ENCODE results near the gene PITPNC1. TPM values are rescaled to one million over a fixed set of nuclear protein-coding genes. Genes with fewer than 3 reads are reported as not detected.

PITPNC1 gene
- total and polyA plus RNA-seq, 2 donors (not counting 1 experiment from before 2014, with no cell fraction given), result 5.8 to 7.1 TPM

DNA sequence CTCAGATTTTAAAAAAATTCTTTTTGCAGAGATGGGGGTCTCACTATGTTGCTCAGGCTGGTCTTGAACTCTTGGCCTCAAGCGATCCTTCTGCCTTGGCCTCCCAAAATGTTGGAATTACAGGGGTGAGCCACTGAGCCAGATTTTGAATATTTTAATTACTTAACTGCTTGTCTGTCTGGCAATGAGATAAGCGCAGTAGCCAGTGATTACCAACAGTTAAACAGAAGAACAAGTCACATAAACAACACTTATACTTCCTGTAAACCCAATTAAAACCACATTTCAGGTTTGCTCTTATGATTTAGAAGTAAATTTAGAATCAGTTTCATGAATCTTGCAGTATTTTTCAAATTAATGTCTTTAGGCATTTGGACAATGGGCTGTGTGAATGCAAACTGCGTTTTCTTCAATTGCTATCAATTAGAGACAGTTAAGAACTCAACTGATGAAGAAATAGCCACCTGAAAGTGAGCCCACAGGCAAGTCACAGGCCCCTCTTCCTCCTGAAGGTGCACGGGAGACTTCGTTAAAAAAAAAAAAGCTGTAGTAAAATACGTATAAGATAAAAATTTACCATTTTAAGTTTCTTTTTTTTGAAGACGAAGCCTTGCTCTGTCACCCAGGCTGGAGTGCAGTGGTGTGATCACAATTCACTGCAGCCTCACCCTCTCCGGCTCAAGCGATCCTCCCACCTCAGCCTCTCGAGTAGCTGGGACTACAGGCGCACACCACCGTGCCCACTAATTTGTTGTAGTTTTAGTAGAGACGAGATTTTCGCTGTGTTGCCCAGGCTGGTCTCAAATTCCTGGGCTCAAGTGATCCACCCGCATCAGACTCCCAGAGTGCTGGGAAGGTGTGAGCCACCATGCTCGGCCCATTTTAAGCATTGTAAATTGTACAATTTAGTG, 73.0 kb downstream of the PITPNC1 start:
- DNase-seq (ENCODE audit: low read depth in 2 of 2), result no peak
- no peaks in the 10 kb centered on the region for H3K27me3 ChIP-seq (ENCODE audit: control insufficient read depth, insufficient read depth, low read length)
- H3K4me1 ChIP-seq (ENCODE audit: control insufficient read depth, extremely low read depth, insufficient read depth, low read length), result no peaks in the 10 kb centered on the region
- TF ChIP-seq, protein P1, sequence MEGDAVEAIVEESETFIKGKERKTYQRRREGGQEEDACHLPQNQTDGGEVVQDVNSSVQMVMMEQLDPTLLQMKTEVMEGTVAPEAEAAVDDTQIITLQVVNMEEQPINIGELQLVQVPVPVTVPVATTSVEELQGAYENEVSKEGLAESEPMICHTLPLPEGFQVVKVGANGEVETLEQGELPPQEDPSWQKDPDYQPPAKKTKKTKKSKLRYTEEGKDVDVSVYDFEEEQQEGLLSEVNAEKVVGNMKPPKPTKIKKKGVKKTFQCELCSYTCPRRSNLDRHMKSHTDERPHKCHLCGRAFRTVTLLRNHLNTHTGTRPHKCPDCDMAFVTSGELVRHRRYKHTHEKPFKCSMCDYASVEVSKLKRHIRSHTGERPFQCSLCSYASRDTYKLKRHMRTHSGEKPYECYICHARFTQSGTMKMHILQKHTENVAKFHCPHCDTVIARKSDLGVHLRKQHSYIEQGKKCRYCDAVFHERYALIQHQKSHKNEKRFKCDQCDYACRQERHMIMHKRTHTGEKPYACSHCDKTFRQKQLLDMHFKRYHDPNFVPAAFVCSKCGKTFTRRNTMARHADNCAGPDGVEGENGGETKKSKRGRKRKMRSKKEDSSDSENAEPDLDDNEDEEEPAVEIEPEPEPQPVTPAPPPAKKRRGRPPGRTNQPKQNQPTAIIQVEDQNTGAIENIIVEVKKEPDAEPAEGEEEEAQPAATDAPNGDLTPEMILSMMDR (conservative IDR thresholded peaks at IDR 0.05 in 1 of 2, IDR thresholded peaks at IDR 0.05 in 1 of 2; ENCODE audit: low read depth in 1 of 2, low read length in 2 of 2), result no peak
- no peak for TF ChIP-seq EZH2 (IDR thresholded peaks at IDR 0.05; ENCODE audit: low read length, missing control alignments)
- H3K4me3 ChIP-seq (replicated peaks in 1 of 4; ENCODE audit: control extremely low read depth in 1 of 4, insufficient read depth in 1 of 4, low read depth in 3 of 4, low read length in 4 of 4), result no peak overlapping the region
- H3K79me2 ChIP-seq (ENCODE audit: control insufficient read depth, insufficient read depth, low read length), result no peaks in the 10 kb centered on the region
- H3K4me2 ChIP-seq (ENCODE audit: extremely low read depth, insufficient read depth, low read length), result no peak overlapping the region
- H3K36me3 ChIP-seq (ENCODE audit: control insufficient read depth, insufficient read depth, low read length), result no peaks in the 10 kb centered on the region
- no peaks in the 10 kb centered on the region for H4K20me1 ChIP-seq (ENCODE audit: control insufficient read depth, extremely low read depth, insufficient read depth, low read length)
- no peak overlapping the region for H2AFZ ChIP-seq (ENCODE audit: low read length)
- no peak overlapping the region for H3K9ac ChIP-seq (ENCODE audit: insufficient read depth, low read length)
- no peak overlapping the region for H3K27ac ChIP-seq (ENCODE audit: insufficient read depth, low read length)
- no peaks in the 10 kb centered on the region for H3K9me3 ChIP-seq (ENCODE audit: control insufficient read depth, insufficient read depth, low read depth, low read length)

DNA sequence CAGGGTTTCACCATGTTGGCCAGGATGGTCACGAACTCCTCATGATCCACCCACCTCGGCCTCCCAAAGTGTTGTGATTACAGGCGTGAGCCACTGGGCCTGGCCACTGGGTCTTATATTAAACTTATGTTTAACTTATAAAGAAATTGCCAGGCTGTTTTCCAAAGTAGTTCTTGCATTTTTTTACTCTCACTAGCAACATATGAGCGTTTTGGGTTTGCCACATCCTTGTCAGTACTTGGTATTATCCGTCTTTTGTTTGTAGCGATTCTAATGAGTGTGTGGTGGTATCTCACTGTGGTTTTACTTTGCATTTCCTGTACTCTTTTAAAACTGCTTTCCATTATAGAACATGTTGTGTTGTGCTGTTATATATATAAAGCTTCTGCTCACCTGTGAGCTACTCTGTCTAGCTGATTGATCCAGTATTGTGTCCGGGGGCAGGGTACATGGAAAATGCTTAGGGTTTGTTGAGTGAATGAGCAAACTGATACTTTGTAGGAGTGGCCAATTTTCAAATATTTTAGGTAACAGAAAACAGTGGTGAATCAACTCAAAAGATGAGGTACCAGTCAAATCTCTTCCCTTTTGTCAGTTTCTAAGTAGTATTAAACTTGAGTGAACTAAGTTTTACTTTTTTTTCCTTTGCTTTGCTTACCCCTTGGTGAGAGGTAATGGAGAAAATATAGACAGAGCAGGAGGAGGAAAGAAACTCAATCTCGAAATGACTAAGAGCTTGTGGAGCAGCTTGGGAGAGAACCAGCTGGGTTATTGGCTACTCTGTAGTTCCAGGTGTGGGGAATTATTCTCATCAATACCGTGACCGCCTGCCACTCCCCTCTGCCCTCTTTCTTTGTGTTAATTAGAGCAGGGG, 75.8 kb downstream of the PITPNC1 start:
- Histone ChIP-seq H3K4me2 (ENCODE audit: extremely low read depth, insufficient read depth, low read length) (no peak overlapping the region), H4K20me1 (ENCODE audit: control insufficient read depth, extremely low read depth, insufficient read depth, low read length) (no peaks in the 10 kb centered on the region), H3K36me3 (ENCODE audit: control insufficient read depth, insufficient read depth, low read length) (no peaks in the 10 kb centered on the region), H3K9ac (ENCODE audit: insufficient read depth, low read length) (no peak overlapping the region), H3K79me2 (ENCODE audit: control insufficient read depth, insufficient read depth, low read length) (no peaks in the 10 kb centered on the region), H3K4me3 (replicated peaks in 1 of 4; ENCODE audit: control extremely low read depth in 1 of 4, insufficient read depth in 1 of 4, low read depth in 3 of 4, low read length in 4 of 4) (no peak overlapping the region), H3K27ac (ENCODE audit: insufficient read depth, low read length) (no peak overlapping the region), H3K4me1 (ENCODE audit: control insufficient read depth, extremely low read depth, insufficient read depth, low read length) (no peaks in the 10 kb centered on the region), H3K27me3 (ENCODE audit: control insufficient read depth, insufficient read depth, low read length) (no peaks in the 10 kb centered on the region), H2AFZ (ENCODE audit: low read length) (no peak overlapping the region), H3K9me3 (ENCODE audit: control insufficient read depth, insufficient read depth, low read depth, low read length) (no peaks in the 10 kb centered on the region)
- DNase-seq (ENCODE audit: low read depth in 2 of 2), result no peak
- TF ChIP-seq, protein P1 (conservative IDR thresholded peaks at IDR 0.05 in 1 of 2, IDR thresholded peaks at IDR 0.05 in 1 of 2; ENCODE audit: low read depth in 1 of 2, low read length in 2 of 2), result no peak
- no peak for TF ChIP-seq EZH2 (IDR thresholded peaks at IDR 0.05; ENCODE audit: low read length, missing control alignments)

DNA sequence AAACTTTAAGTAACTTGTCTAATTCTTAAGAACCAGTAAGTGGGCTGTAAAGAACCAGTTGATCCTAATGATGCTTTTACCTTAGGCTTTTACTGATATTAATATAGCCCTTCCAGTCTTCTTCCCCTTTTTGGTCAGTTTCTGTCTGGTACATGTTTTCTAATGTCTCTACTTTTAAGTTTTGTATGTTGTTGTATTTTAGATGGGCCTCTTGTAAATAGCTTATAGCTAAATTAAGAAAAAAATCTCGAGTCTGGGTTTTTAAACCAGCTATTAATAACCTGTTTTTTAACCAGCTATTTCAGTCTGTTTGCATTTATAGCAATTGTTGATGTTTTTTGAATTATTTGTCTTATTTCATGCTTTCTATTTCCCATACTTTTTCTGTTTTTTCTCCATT, 79.0 kb downstream of the PITPNC1 start:
- no peaks in the 10 kb centered on the region for H3K79me2 ChIP-seq (ENCODE audit: control insufficient read depth, insufficient read depth, low read length)
- H3K4me3 ChIP-seq (replicated peaks in 1 of 4; ENCODE audit: control extremely low read depth in 1 of 4, insufficient read depth in 1 of 4, low read depth in 3 of 4, low read length in 4 of 4), result no peak overlapping the region
- H3K4me2 ChIP-seq (ENCODE audit: extremely low read depth, insufficient read depth, low read length), result no peak overlapping the region
- H2AFZ ChIP-seq (ENCODE audit: low read length), result no peak overlapping the region
- no peaks in the 10 kb centered on the region for H3K27me3 ChIP-seq (ENCODE audit: control insufficient read depth, insufficient read depth, low read length)
- no peaks in the 10 kb centered on the region for H3K4me1 ChIP-seq (ENCODE audit: control insufficient read depth, extremely low read depth, insufficient read depth, low read length)
- no peaks in the 10 kb centered on the region for H3K9me3 ChIP-seq (ENCODE audit: control insufficient read depth, insufficient read depth, low read depth, low read length)
- TF ChIP-seq, protein P1 (conservative IDR thresholded peaks at IDR 0.05 in 1 of 2, IDR thresholded peaks at IDR 0.05 in 1 of 2; ENCODE audit: low read depth in 1 of 2, low read length in 2 of 2), result no peak
- H3K27ac ChIP-seq (ENCODE audit: insufficient read depth, low read length), result no peak overlapping the region
- no peak for DNase-seq (ENCODE audit: low read depth in 2 of 2)
- no peaks in the 10 kb centered on the region for H3K36me3 ChIP-seq (ENCODE audit: control insufficient read depth, insufficient read depth, low read length)
- no peaks in the 10 kb centered on the region for H4K20me1 ChIP-seq (ENCODE audit: control insufficient read depth, extremely low read depth, insufficient read depth, low read length)
- no peak overlapping the region for H3K9ac ChIP-seq (ENCODE audit: insufficient read depth, low read length)

All from fibroblast of lung (primary cell).